Rectal smooth muscle tissue (tissue), 1 donor: Measurements from ENCODE around the gene AKAP6.

Source experiments
- H3K27ac ChIP-seq: one replicate; pipeline ENCODE4 v1.7.0; 2013; ENCODE audit warnings: low read depth, low read length, inconsistent platforms
- H3K27me3 ChIP-seq: one replicate; pipeline ENCODE4 v1.7.0; 2013; ENCODE audit warnings: low read length; ENCODE audit not compliant: control insufficient read depth, insufficient read depth
- H3K36me3 ChIP-seq: one replicate; pipeline ENCODE4 v1.7.0; 2013; ENCODE audit warnings: low read length; ENCODE audit not compliant: control insufficient read depth, insufficient read depth
- H3K4me1 ChIP-seq: one replicate; pipeline ENCODE4 v1.7.0; 2013; ENCODE audit warnings: low read length; ENCODE audit not compliant: control insufficient read depth, insufficient read depth
- H3K4me3 ChIP-seq: one replicate; pipeline ENCODE4 v1.7.0; 2013; ENCODE audit warnings: low read length
- H3K9ac ChIP-seq: one replicate; pipeline ENCODE4 v1.7.0; 2013; ENCODE audit warnings: low read length

AKAP6 gene

DNA sequence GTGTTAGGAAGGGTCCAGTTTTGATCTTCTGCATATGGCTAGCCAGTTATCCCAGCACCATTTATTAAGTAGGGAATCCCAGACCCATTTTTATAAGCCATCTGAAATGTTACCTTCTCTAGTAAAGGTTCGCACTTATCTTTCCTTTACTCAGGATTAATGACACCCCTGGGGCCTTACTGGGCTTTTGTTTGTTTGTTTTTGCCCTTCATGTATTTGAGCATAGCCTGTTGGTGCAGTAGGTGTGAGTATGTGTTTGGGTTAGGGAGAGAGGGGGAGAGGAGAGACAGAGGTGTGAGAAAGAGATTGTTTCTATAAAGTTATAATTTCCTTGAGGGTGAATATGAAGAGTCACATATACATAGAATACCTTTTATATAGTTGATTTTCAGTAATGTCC, 96.9 kb downstream of the AKAP6 start:
- H3K4me3 ChIP-seq, result no peak overlapping the region
- H3K36me3 ChIP-seq, result no peaks in the 10 kb centered on the region
- H3K4me1 ChIP-seq, result peaks cover 10% of the 10 kb centered on the region
- H3K9ac ChIP-seq, result no peak overlapping the region
- H3K27me3 ChIP-seq, result no peaks in the 10 kb centered on the region
- no peak overlapping the region for H3K27ac ChIP-seq

DNA sequence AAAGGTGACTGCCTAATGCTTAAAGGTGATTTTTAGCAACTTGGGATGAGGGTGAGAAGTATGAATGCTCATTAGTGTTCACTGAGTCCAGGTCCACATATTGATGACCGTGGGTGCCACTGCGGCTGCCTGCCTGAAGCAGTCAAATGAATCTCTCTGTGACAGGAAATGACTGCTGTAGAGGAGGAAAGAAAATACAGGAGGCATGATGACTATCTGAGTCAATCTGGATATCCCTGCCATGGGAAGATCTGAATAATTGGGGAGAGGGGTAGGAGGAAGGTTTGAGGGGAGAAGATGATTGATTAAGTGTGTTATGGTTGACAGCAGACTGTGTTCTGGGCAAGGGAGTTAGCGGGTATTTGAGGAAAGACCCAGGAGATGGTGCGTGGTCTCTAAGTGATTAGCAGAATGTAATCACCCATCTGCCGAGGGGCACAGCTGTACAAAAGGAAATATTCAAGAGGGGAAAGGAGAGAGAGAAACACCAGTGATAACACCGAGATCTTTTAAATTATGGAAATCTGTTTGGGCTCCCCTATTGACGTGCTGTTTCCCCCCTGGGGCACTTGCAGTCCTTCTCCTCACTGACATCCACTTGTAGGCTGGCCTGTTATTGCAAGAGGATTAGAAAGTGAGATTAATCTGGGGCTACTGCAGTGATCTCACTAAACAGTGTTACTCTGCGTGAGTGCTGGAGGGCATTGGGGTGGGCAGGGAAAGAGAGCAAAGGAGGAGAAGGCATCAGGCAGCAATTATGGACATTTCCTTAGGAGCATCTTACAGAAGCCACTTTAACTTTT, 97.7 kb downstream of the AKAP6 start:
- Histone ChIP-seq H3K9ac (no peak overlapping the region), H3K4me1 (peaks cover 10% of the 10 kb centered on the region), H3K36me3 (no peaks in the 10 kb centered on the region), H3K4me3 (no peak overlapping the region), H3K27me3 (no peaks in the 10 kb centered on the region), H3K27ac (peak overlapping the region; percentile 74)

DNA sequence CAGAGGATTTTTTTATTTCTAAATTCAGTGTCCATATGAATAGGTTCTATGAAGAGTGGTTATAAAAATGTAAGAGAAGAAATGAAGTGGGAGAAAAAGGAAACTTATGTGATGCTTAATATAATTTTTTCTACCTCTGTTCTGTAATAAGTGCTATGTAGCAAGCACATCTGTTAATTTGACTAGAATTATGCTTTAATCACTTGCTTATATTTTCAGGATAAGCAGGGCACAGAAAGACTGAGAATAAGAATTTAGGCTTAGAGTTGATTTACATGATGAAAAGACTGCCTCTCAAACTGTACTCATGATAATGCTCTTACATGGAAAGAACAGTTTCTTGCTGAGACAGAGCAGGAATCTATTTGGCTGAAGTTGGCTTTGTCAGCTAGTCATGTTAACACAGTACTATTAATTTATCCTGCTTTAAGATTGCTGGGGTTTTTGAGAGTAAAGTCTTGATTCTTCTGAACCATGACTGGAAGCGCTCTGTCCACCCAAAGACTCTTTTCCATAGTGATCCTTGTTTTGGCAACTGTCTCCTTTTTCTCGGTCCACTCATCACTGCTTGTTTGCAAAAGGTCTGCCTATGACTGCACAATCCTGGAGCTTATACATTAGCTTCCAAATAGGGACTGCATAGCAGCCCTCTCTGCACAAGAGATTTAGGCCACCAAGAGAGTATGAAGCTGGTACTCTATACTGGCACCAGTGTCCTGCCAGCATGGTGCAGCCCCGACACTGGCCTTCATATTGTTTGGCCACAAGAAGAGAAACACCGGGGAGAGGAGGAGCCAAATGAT, 98.8 kb downstream of the AKAP6 start:
- H3K27ac ChIP-seq, result peak overlapping the region; percentile 74
- H3K27me3 ChIP-seq, result no peaks in the 10 kb centered on the region
- peaks cover 10% of the 10 kb centered on the region for H3K4me1 ChIP-seq
- H3K36me3 ChIP-seq, result no peaks in the 10 kb centered on the region
- H3K9ac ChIP-seq, result no peak overlapping the region
- H3K4me3 ChIP-seq, result peak overlapping the region; percentile 49

DNA sequence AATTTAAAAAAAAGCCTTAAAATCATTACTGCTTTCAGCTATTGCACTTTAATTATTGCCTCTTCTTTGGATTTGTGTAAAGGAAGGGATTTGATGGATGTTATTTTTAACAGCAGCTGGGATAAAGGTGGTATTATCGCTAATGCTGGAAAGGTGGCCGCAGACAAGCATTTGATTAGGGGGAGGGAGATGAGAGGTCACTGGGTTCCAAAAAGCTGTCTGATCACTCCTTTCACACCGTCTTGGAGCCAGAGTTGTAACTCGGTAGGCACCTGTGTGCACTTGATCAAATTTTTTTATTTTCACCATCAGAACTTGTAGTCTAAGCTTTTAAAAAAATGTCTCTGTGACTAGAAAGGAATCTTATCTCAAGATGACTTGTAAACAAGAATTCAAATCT, 99.8 kb downstream of the AKAP6 start:
- H3K36me3 ChIP-seq, result no peaks in the 10 kb centered on the region
- H3K27ac ChIP-seq, result peak overlapping the region; percentile 74
- no peak overlapping the region for H3K9ac ChIP-seq
- H3K4me3 ChIP-seq, result peak overlapping the region; percentile 49
- peaks cover 16% of the 10 kb centered on the region for H3K4me1 ChIP-seq
- H3K27me3 ChIP-seq, result no peaks in the 10 kb centered on the region

DNA sequence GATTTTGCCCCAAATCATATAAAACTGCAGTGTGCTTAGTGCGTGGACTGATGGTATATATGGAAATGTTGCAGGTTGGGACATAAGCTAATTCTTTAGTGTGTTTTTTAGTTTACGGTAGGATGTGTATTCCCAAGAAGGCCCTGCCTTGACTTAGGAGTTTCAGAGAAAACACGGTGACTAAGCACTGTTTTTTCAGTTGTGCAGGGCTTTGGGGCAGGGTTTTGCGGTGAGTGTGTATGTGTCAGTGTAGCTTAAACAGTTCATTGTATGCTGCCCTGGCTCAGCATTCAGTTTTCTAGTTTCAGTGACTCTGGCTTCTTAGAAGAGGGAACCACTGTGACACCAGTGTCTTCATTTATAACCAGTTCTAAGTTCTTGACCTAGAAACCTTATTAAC, 101.2 kb downstream of the AKAP6 start:
- Histone ChIP-seq H3K27ac (peak overlapping the region; percentile 42), H3K4me3 (no peak overlapping the region), H3K36me3 (no peaks in the 10 kb centered on the region), H3K27me3 (no peaks in the 10 kb centered on the region), H3K9ac (no peak overlapping the region), H3K4me1 (peaks cover 16% of the 10 kb centered on the region)

DNA sequence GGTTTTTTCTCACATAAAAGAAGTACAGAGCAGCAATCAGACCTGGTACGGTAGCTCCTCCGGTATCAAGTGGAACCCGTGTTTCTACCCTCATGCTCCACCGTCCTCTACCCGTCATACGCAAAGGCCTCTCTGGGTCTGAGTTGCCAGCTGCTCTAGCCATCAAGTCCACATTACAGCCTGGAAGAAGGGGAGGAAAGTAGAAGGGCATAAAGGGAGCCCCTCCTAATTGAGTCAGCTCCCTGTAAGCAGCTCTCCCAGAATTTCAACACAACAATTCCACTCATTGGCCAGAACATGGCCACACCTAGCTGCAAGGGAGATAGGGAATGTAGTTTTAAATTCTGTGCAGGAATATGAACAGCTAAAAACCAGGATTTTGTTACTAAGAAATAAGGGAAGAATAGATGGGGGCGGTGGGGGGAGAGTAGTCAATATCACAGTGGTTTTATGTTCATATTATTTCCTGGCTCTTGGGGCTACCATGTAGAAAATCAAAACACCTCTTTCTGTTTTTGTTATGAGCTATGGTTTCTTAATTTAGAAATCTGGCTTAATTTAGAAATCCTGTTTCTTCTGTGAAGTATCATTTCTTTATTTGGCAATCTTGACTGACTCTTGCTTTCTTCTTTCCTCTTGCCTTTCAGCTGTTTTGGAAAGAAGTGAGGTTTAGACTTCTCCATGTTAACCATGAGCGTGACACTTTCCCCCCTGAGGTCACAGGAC, 103.9 kb downstream of the AKAP6 start:
- no peaks in the 10 kb centered on the region for H3K36me3 ChIP-seq
- H3K27me3 ChIP-seq, result no peaks in the 10 kb centered on the region
- no peak overlapping the region for H3K9ac ChIP-seq
- peak overlapping the region; percentile 66 for H3K27ac ChIP-seq
- peak overlapping the region; percentile 10 for H3K4me3 ChIP-seq
- H3K4me1 ChIP-seq, result peaks cover 6% of the 10 kb centered on the region

DNA sequence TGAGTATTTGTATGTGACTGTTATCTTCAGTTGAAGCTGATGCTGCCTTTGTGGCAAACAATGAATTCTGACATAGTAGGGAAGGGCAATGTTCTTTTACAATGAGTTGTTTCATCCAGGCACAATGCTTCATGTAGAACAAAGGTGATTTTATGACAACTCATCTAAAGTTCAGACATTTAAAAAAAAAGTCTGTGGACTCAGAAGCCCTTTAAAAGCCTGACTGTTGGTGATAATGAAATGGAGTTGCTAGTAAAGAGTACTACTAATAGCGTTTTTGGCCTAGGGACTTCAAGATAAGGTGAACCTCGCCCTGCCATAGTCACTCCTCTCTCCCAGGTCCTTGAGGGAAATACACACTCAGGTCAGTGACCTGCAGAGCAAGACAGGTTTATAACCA, 105.1 kb downstream of the AKAP6 start:
- H3K27ac ChIP-seq, result peak overlapping the region; percentile 17
- no peak overlapping the region for H3K4me3 ChIP-seq
- H3K4me1 ChIP-seq, result peaks cover 12% of the 10 kb centered on the region
- H3K36me3 ChIP-seq, result no peaks in the 10 kb centered on the region
- no peak overlapping the region for H3K9ac ChIP-seq
- no peaks in the 10 kb centered on the region for H3K27me3 ChIP-seq

DNA sequence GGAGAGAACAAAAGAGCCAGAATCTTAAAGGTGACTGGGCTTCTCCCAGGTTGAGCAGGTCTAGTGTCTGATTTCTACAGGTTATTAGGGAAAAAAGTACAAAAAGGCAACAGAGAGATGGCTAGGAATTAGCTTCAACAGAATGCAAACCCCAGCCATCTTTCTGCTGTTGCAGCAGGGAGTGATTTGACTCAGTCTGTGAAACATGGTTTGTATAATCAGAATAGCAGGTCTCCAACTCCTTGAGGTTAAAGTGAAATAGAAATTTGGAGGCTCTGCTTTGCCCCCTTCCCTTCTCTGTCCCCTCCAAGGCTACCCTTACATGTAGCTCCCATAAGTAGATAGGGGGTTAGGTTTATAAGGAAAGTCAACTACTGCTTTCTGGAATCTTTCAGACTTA, 105.8 kb downstream of the AKAP6 start:
- no peak overlapping the region for H3K9ac ChIP-seq
- H3K27ac ChIP-seq, result peak overlapping the region; percentile 15
- no peak overlapping the region for H3K4me3 ChIP-seq
- no peaks in the 10 kb centered on the region for H3K36me3 ChIP-seq
- H3K4me1 ChIP-seq, result peaks cover 13% of the 10 kb centered on the region
- no peaks in the 10 kb centered on the region for H3K27me3 ChIP-seq

DNA sequence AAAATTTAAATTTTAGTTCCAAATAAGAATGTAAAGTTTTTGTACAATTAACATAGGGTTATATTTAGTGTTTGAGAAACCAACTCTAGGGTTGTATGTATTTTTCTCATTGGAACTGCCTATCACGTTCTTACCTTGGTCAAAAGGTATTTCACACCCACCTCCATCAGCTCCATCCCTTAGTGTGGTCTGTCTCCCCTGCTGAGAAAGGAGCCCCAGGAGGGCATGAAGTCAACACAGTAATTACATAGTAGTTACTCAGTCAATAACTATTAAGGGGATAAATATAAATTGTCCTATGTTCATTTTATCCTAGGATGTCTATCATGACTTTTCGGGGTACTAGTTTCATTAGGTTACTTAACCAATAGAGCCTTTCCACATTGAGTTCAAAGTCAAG, 106.3 kb downstream of the AKAP6 start:
- no peaks in the 10 kb centered on the region for H3K36me3 ChIP-seq
- peaks cover 13% of the 10 kb centered on the region for H3K4me1 ChIP-seq
- no peaks in the 10 kb centered on the region for H3K27me3 ChIP-seq
- no peak overlapping the region for H3K27ac ChIP-seq
- no peak overlapping the region for H3K4me3 ChIP-seq
- no peak overlapping the region for H3K9ac ChIP-seq

DNA sequence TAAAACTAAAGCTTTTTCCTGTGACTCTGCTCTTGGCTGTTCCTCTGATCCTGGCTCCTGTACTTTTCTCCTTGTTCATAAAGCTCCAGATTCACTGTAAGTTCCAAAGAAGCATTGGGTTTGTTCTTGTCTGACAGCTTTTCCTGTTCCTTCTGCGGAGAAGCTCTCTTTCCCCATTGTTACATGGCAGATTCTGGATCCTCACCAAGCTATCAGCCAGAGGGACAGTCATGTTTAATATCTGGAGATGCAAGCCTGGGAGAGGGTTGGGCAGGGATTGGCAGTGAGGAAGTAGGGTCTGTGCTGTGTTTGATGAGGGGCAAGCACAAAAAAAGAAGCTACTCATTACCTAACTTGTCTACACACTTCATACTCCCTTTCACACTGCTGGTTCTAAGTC, 107.9 kb downstream of the AKAP6 start:
- no peak overlapping the region for H3K4me3 ChIP-seq
- H3K9ac ChIP-seq, result no peak overlapping the region
- H3K36me3 ChIP-seq, result no peaks in the 10 kb centered on the region
- no peaks in the 10 kb centered on the region for H3K27me3 ChIP-seq
- peak overlapping the region; percentile 16 for H3K27ac ChIP-seq
- H3K4me1 ChIP-seq, result peaks cover 13% of the 10 kb centered on the region

DNA sequence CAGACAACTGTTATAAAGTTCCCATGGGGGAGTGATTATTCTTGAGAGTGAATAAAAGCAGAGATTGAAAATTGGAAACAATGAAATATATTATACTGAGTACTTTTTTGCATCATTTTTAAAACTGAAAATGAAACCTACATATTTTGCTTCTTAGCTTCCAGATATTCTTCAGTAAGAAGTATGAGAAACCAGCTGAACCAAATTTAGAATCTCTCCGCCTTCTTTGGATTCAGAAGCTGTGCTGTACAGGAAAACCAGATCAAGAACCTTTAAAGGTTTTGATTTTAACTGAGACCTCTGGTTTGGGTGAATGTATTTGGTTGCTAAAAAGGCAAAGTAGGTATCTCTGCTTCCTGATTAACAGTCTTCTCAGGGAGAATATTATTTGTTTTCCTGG, 109.4 kb downstream of the AKAP6 start:
- H3K9ac ChIP-seq, result no peak overlapping the region
- H3K27ac ChIP-seq, result peak overlapping the region; percentile 59
- H3K36me3 ChIP-seq, result no peaks in the 10 kb centered on the region
- H3K4me1 ChIP-seq, result peaks cover 9% of the 10 kb centered on the region
- no peak overlapping the region for H3K4me3 ChIP-seq
- no peaks in the 10 kb centered on the region for H3K27me3 ChIP-seq

DNA sequence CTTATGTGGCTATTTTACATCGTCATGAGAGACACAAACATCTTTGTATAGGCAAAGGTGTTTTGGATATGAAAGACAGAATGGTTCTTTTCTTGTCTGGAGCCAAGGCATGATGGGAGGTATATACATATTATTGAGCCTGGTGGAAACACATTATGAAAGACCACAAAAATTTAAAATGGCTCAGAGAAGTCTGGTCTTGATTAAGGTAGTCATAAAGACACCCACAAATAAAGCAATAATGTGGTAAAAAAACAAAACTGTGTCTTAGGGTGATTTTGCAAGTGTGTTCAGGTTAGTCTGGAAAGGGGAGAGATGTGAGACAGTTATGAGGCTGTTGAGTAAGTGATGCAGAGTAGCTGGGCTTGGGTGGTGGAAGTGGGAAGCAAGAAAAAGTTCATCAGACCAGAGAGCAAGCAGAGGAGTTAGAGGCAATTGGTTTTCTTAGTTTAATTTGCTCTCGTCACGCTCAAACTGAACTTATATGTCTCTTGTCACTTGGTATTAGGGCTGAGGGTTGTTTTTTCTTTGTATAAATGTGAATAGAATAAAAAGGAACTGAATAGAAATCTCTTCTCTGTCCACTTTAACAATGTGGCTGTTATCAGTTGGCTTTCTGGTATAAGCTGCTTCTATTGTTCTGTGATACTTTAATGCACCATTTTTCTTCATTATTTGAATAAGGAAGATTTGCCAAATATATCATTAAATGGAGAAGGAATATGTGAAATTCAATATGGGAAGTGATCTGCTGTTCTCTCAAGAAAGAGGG, 115.0 kb downstream of the AKAP6 start:
- H3K27me3 ChIP-seq, result no peaks in the 10 kb centered on the region
- no peak overlapping the region for H3K27ac ChIP-seq
- no peak overlapping the region for H3K9ac ChIP-seq
- H3K36me3 ChIP-seq, result no peaks in the 10 kb centered on the region
- no peak overlapping the region for H3K4me3 ChIP-seq
- peaks cover 2% of the 10 kb centered on the region for H3K4me1 ChIP-seq
